WTC11 (cell line): Measurements from ENCODE around the gene SGPP1. TPM values are rescaled to one million over a fixed set of nuclear protein-coding genes. Genes with fewer than 3 reads are reported as not detected.

Experiments used
- ATAC-seq: fragments of 200-7000 bp; cut with Tn5 transposase; 2 replicates; pipeline ENCODE4 v1.10.0; 2021; ENCODE audit warnings: mild to moderate bottlenecking, moderate library complexity
- CTCF ChIA-PET: fragments of 300-600 bp; sonication (Branson Sonifier 250); formaldehyde crosslinking; loops from one replicate; lab custom pipeline; 2021; ENCODE audit warnings: antibody characterized with exemption; lab: Charles Lee
- POLR2A ChIA-PET: fragments of 350-600 bp; sonication (Branson Sonifier 250); formaldehyde crosslinking; loops from one replicate; lab custom pipeline; 2021; ENCODE audit warnings: antibody characterized with exemption; lab: Charles Lee
- DNase-seq: peaks from one replicate; pipeline ENCODE4 v3.0.0; 2021; ENCODE audit warnings: low spot score
- H3K27ac Mint-ChIP-seq: 2 replicates; pipeline ENCODE4 v1.8.0; 2021; ENCODE audit warnings: mixed read lengths
- H3K27me3 Mint-ChIP-seq: 2 replicates; pipeline ENCODE4 v1.8.0; 2021; ENCODE audit warnings: low read depth, mild to moderate bottlenecking, moderate library complexity, mixed read lengths
- H3K36me3 Mint-ChIP-seq: 2 replicates; pipeline ENCODE4 v1.8.0; 2021; ENCODE audit warnings: mixed read lengths
- H3K4me1 Mint-ChIP-seq: 2 replicates; pipeline ENCODE4 v1.8.0; 2022; ENCODE audit warnings: mixed read lengths
- H3K4me3 Mint-ChIP-seq: 2 replicates; pipeline ENCODE4 v1.8.0; 2021; ENCODE audit warnings: mild to moderate bottlenecking, moderate library complexity, mixed read lengths
- H3K9me3 Mint-ChIP-seq: 2 replicates; pipeline ENCODE4 v1.8.0; 2021; ENCODE audit warnings: mixed read lengths
- ELF4 ChIP-seq: sonication (generic); formaldehyde crosslinking; IDR thresholded peaks from 2 replicates; pipeline ENCODE4 v1.8.1; 2022; ENCODE audit warnings: low read depth, mild to moderate bottlenecking, moderate library complexity, missing genetic modification reagents
- FOXJ3 ChIP-seq: sonication (generic); formaldehyde crosslinking; IDR thresholded peaks from 2 replicates; pipeline ENCODE4 v1.9.0; 2021; ENCODE audit warnings: missing genetic modification reagents, mild to moderate bottlenecking, borderline replicate concordance
- NFATC4 ChIP-seq: fragments of 250-450 bp; sonication (Bioruptor Pico); IDR thresholded peaks from 2 replicates; pipeline ENCODE4 v1.9.0; 2021; ENCODE audit warnings: mild to moderate bottlenecking
- NFYB ChIP-seq: sonication (generic); formaldehyde crosslinking; conservative IDR thresholded peaks from 2 replicates; pipeline ENCODE4 v1.8.0; 2022; ENCODE audit warnings: low read depth, missing genetic modification reagents
- OVOL2 ChIP-seq: fragments of 250-450 bp; sonication (Bioruptor Pico); IDR thresholded peaks from 2 replicates; pipeline ENCODE4 v1.9.0; 2021; ENCODE audit warnings: mild to moderate bottlenecking, borderline replicate concordance
- RORB ChIP-seq: fragments of 250-450 bp; sonication (Bioruptor Pico); IDR thresholded peaks from 2 replicates; pipeline ENCODE4 v1.9.0; 2021; ENCODE audit warnings: mild to moderate bottlenecking
- SP1 ChIP-seq: sonication (generic); formaldehyde crosslinking; conservative IDR thresholded peaks from 2 replicates; pipeline ENCODE4 v1.8.1; 2022; ENCODE audit warnings: missing genetic modification reagents
- TCF7 ChIP-seq: sonication (generic); formaldehyde crosslinking; IDR thresholded peaks from 2 replicates; pipeline ENCODE4 v1.8.0; 2022; ENCODE audit warnings: mild to moderate bottlenecking, low read depth, missing genetic modification reagents, moderate library complexity
- TP53 ChIP-seq: sonication (generic); formaldehyde crosslinking; IDR thresholded peaks from 2 replicates; pipeline ENCODE4 v1.8.1; 2023; ENCODE audit warnings: mild to moderate bottlenecking, missing genetic modification reagents
- ZNF121 ChIP-seq: sonication (generic); formaldehyde crosslinking; IDR thresholded peaks from 2 replicates; pipeline ENCODE4 v1.8.0; 2023; ENCODE audit warnings: missing genetic modification reagents
- ZNF232 ChIP-seq: sonication (generic); formaldehyde crosslinking; IDR thresholded peaks from 2 replicates; pipeline ENCODE4 v1.8.0; 2022; ENCODE audit warnings: mild to moderate bottlenecking, missing genetic modification reagents
- ZNF317 ChIP-seq: sonication (generic); formaldehyde crosslinking; IDR thresholded peaks from 2 replicates; pipeline ENCODE4 v1.8.1; 2023; ENCODE audit warnings: low read depth, mild to moderate bottlenecking, moderate library complexity, missing genetic modification reagents, borderline replicate concordance
- total RNA-seq: library from RNA; stranded (reverse); gene quantifications from 3 replicates; pipeline ENCODE4 v1.2.3, GENCODE V29; 2021
- TF ChIP-seq, protein P1 (sequence below): sonication (generic); formaldehyde crosslinking; IDR thresholded peaks from 2 replicates; pipeline ENCODE4 v1.8.0; 2023; ENCODE audit warnings: missing genetic modification reagents
- TF ChIP-seq, protein P2 (sequence below): sonication (generic); formaldehyde crosslinking; conservative IDR thresholded peaks from 2 replicates; pipeline ENCODE4 v1.8.1; 2023; ENCODE audit warnings: mild to moderate bottlenecking, low read depth, missing genetic modification reagents, moderate library complexity
- TF ChIP-seq, protein P3 (sequence below): sonication (generic); formaldehyde crosslinking; IDR thresholded peaks from 2 replicates; pipeline ENCODE4 v1.8.1; 2022; ENCODE audit warnings: mild to moderate bottlenecking, missing genetic modification reagents, moderate library complexity, borderline replicate concordance
- TF ChIP-seq, protein P4 (sequence below): fragments of 250-450 bp; sonication (Bioruptor Pico); conservative IDR thresholded peaks from 2 replicates; pipeline ENCODE4 v1.9.0; 2021; ENCODE audit warnings: mild to moderate bottlenecking
- TF ChIP-seq, protein P5 (sequence below): fragments of 250-450 bp; sonication (Bioruptor Pico); IDR thresholded peaks from 2 replicates; pipeline ENCODE4 v2.1.2; 2022; ENCODE audit warnings: mild to moderate bottlenecking, moderate library complexity
- TF ChIP-seq, protein P6 (sequence below): sonication (generic); formaldehyde crosslinking; IDR thresholded peaks from 2 replicates; pipeline ENCODE4 v1.8.1; 2023; ENCODE audit warnings: mild to moderate bottlenecking, missing genetic modification reagents, borderline replicate concordance

SGPP1 gene
- total RNA-seq, 1 experiment from 2014 or later = 8.5 TPM

DNA sequence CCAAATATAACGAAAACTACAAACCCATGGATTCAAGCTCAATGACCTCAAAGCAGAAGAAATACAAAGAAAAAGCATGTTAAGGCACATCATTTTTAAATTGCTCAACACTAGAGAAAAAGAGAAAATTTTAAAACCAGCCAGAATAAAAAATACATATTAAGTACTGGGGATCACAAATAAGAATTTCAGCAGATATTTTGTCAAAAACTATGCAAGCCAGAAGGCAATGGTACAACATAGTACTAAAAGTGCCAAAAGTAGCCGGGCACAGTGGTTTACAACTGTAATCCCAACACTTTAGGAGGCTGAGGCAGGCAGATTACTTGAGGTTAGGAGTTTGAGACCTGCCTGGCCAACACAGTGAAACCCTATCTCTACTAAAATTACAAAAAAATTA lies 10.2 kb downstream of the SGPP1 start:
- POLR2A ChIA-PET = no interaction called here
- DNase-seq = no peak

DNA sequence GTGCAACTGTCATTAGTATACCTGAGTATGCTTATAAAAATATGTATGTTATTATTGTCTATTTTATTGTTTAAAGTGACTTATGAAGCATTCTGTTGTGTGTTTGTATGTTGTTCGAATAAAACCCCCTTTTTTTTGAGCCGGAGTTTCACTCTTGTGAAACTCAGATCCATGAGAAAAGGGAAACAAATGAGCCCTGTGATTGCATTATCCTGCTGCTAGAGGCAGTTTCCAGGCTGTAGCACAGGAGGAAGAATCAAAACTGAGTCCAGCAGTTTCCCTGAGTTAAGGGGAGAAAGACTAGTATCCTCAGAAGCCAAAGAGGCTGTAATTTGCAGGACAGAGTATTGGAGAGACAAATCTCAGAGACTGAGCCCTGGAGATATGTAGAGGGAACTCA lies 12.5 kb downstream of the SGPP1 start:
- no peaks in the 10 kb centered on the region for H3K27me3 Mint-ChIP-seq
- DNase-seq = no peak
- H3K4me3 Mint-ChIP-seq = no peak overlapping the region
- POLR2A ChIA-PET = no interaction called here
- no peaks in the 10 kb centered on the region for H3K4me1 Mint-ChIP-seq
- no peak for ATAC-seq
- no peak overlapping the region for H3K27ac Mint-ChIP-seq
- TF ChIP-seq, protein P1, sequence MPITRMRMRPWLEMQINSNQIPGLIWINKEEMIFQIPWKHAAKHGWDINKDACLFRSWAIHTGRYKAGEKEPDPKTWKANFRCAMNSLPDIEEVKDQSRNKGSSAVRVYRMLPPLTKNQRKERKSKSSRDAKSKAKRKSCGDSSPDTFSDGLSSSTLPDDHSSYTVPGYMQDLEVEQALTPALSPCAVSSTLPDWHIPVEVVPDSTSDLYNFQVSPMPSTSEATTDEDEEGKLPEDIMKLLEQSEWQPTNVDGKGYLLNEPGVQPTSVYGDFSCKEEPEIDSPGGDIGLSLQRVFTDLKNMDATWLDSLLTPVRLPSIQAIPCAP = no peak
- TF ChIP-seq FOXJ3 (CRISPR knock-in tag) (no peak), TP53 (no peak), NFYB (no peak), ZNF232 (CRISPR knock-in tag) (no peak), SP1 (CRISPR knock-in tag) (no peak), TCF7 (CRISPR knock-in tag) (no peak)
- TF ChIP-seq, protein P2, sequence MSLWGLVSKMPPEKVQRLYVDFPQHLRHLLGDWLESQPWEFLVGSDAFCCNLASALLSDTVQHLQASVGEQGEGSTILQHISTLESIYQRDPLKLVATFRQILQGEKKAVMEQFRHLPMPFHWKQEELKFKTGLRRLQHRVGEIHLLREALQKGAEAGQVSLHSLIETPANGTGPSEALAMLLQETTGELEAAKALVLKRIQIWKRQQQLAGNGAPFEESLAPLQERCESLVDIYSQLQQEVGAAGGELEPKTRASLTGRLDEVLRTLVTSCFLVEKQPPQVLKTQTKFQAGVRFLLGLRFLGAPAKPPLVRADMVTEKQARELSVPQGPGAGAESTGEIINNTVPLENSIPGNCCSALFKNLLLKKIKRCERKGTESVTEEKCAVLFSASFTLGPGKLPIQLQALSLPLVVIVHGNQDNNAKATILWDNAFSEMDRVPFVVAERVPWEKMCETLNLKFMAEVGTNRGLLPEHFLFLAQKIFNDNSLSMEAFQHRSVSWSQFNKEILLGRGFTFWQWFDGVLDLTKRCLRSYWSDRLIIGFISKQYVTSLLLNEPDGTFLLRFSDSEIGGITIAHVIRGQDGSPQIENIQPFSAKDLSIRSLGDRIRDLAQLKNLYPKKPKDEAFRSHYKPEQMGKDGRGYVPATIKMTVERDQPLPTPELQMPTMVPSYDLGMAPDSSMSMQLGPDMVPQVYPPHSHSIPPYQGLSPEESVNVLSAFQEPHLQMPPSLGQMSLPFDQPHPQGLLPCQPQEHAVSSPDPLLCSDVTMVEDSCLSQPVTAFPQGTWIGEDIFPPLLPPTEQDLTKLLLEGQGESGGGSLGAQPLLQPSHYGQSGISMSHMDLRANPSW (CRISPR knock-in tag) = no peak
- H3K9me3 Mint-ChIP-seq = peaks cover 25% of the 10 kb centered on the region
- CTCF ChIA-PET = no interaction called here
- H3K36me3 Mint-ChIP-seq = peaks cover 23% of the 10 kb centered on the region

More for the DNA sequence above, 10.2 kb downstream of the SGPP1 start:
- CTCF ChIA-PET = no interaction called here
- no peak overlapping the region for H3K27ac Mint-ChIP-seq
- no peaks in the 10 kb centered on the region for H3K4me1 Mint-ChIP-seq
- peaks cover 21% of the 10 kb centered on the region for H3K9me3 Mint-ChIP-seq
- no peak for TF ChIP-seq OVOL2 (CRISPR knock-in tag)
- no peak for TF ChIP-seq NFATC4 (CRISPR knock-in tag)
- TF ChIP-seq, protein P3, sequence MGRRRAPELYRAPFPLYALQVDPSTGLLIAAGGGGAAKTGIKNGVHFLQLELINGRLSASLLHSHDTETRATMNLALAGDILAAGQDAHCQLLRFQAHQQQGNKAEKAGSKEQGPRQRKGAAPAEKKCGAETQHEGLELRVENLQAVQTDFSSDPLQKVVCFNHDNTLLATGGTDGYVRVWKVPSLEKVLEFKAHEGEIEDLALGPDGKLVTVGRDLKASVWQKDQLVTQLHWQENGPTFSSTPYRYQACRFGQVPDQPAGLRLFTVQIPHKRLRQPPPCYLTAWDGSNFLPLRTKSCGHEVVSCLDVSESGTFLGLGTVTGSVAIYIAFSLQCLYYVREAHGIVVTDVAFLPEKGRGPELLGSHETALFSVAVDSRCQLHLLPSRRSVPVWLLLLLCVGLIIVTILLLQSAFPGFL (CRISPR knock-in tag) = no peak
- peak; percentile 99 for TF ChIP-seq ZNF317 (CRISPR knock-in tag)
- TF ChIP-seq, protein P4, sequence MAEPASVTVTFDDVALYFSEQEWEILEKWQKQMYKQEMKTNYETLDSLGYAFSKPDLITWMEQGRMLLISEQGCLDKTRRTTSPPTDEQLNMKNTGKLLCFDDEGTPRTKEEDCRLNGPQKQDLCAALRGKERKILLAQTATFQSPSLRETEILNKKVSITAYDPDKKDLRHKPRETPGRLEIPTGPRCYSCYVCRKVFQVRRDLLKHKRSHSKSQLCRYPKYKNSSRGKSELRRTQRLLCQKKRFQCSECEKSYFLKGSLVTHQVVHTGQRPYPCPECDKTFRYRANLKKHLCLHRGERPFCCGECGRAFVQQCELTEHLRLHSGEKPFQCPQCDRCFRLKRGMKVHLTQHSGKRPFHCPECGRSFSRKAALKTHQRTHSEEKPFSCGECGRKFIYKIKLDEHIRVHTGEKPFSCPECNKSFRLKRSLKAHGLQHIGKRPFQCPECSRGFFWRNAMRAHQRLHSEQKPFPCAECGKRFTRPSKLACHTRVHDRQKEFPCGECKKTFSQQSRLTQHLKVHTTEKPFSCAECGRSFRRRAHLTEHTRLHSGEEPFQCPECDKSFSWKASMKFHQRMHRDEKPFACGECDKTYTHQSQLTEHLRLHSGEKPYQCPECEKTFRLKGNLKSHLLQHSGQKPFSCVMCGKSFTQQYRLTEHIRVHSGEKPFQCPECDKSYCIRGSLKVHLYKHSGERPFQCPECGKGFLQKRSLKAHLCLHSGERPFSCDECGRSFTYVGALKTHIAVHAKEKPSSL (CRISPR knock-in tag) = no peak
- no peak overlapping the region for H3K4me3 Mint-ChIP-seq
- no peaks in the 10 kb centered on the region for H3K27me3 Mint-ChIP-seq
- ATAC-seq = no peak
- peaks cover 21% of the 10 kb centered on the region for H3K36me3 Mint-ChIP-seq

DNA sequence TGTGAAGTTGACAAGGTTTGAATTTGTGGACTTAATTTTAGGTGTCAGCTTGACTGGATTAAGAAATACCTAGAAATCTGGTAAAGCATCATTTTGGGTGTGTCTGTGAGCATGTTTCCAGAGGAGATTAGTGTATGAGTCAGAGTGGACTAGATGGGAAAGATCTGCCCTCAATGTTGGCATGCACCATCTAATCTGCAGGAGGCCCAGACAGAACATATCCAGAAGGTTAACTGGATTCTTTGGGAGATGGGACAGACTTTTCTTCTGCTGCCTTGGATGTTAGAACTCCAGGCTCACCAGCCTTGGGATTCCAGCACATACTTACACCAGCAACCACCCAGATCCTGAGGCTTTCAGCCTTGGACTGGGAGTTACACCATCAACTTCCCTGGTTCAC lies 14.1 kb downstream of the SGPP1 start:
- H3K27ac Mint-ChIP-seq = no peak overlapping the region
- TF ChIP-seq, protein P5, sequence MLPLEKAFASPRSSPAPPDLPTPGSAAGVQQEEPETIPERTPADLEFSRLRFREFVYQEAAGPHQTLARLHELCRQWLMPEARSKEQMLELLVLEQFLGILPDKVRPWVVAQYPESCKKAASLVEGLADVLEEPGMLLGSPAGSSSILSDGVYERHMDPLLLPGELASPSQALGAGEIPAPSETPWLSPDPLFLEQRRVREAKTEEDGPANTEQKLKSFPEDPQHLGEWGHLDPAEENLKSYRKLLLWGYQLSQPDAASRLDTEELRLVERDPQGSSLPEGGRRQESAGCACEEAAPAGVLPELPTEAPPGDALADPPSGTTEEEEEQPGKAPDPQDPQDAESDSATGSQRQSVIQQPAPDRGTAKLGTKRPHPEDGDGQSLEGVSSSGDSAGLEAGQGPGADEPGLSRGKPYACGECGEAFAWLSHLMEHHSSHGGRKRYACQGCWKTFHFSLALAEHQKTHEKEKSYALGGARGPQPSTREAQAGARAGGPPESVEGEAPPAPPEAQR (CRISPR knock-in tag) = no peak
- TF ChIP-seq ZNF121 (CRISPR knock-in tag) = no peak
- TF ChIP-seq, protein P6, sequence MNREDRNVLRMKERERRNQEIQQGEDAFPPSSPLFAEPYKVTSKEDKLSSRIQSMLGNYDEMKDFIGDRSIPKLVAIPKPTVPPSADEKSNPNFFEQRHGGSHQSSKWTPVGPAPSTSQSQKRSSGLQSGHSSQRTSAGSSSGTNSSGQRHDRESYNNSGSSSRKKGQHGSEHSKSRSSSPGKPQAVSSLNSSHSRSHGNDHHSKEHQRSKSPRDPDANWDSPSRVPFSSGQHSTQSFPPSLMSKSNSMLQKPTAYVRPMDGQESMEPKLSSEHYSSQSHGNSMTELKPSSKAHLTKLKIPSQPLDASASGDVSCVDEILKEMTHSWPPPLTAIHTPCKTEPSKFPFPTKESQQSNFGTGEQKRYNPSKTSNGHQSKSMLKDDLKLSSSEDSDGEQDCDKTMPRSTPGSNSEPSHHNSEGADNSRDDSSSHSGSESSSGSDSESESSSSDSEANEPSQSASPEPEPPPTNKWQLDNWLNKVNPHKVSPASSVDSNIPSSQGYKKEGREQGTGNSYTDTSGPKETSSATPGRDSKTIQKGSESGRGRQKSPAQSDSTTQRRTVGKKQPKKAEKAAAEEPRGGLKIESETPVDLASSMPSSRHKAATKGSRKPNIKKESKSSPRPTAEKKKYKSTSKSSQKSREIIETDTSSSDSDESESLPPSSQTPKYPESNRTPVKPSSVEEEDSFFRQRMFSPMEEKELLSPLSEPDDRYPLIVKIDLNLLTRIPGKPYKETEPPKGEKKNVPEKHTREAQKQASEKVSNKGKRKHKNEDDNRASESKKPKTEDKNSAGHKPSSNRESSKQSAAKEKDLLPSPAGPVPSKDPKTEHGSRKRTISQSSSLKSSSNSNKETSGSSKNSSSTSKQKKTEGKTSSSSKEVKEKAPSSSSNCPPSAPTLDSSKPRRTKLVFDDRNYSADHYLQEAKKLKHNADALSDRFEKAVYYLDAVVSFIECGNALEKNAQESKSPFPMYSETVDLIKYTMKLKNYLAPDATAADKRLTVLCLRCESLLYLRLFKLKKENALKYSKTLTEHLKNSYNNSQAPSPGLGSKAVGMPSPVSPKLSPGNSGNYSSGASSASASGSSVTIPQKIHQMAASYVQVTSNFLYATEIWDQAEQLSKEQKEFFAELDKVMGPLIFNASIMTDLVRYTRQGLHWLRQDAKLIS (CRISPR knock-in tag) = no peak
- no peak for TF ChIP-seq RORB (CRISPR knock-in tag)
- no peak for TF ChIP-seq ELF4 (CRISPR knock-in tag)
- H3K27me3 Mint-ChIP-seq = no peaks in the 10 kb centered on the region

More for the DNA sequence above, 14.1 kb downstream of the SGPP1 start:
- DNase-seq (no peak), ATAC-seq (no peak)
- Mint-ChIP-seq H3K9me3 (peaks cover 25% of the 10 kb centered on the region), H3K4me1 (no peaks in the 10 kb centered on the region), H3K4me3 (no peak overlapping the region), H3K36me3 (peaks cover 23% of the 10 kb centered on the region)
- ChIA-PET CTCF (no interaction called here), POLR2A (no interaction called here)
